Fibroblast of lung (primary cell): Measurements from ENCODE around the gene ZFP57.

Source experiments
- EZH2 ChIP-seq: IDR thresholded peaks from 2 replicates; pipeline ENCODE4 v1.5.1; 2012; ENCODE audit warnings: low read length, control low read depth, mild to moderate bottlenecking; ENCODE audit errors: missing control alignments
- TF ChIP-seq, protein P1 (sequence below), 2 donors: IDR thresholded peaks in 1 of 2; conservative IDR thresholded peaks in 1 of 2; 1 replicate in 1 of 2; 2 replicates in 1 of 2; pipeline ENCODE4 v1.5.1; 2011 to 2012; ENCODE audit warnings: low read length in 2 of 2, control low read depth in 1 of 2, inconsistent platforms in 1 of 2, low read depth in 1 of 2, mild to moderate bottlenecking in 1 of 2

GRCh38 chr6:29709188-29709587 lies 28.2 kb upstream of the ZFP57 start:
- TF ChIP-seq EZH2, result no peak
- TF ChIP-seq, protein P1, sequence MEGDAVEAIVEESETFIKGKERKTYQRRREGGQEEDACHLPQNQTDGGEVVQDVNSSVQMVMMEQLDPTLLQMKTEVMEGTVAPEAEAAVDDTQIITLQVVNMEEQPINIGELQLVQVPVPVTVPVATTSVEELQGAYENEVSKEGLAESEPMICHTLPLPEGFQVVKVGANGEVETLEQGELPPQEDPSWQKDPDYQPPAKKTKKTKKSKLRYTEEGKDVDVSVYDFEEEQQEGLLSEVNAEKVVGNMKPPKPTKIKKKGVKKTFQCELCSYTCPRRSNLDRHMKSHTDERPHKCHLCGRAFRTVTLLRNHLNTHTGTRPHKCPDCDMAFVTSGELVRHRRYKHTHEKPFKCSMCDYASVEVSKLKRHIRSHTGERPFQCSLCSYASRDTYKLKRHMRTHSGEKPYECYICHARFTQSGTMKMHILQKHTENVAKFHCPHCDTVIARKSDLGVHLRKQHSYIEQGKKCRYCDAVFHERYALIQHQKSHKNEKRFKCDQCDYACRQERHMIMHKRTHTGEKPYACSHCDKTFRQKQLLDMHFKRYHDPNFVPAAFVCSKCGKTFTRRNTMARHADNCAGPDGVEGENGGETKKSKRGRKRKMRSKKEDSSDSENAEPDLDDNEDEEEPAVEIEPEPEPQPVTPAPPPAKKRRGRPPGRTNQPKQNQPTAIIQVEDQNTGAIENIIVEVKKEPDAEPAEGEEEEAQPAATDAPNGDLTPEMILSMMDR (conservative IDR thresholded peaks at IDR 0.05 in 1 of 2, IDR thresholded peaks at IDR 0.05 in 1 of 2; ENCODE audit: low read depth in 1 of 2, low read length in 2 of 2), result no peak
